Panc1 (cell line): ENCODE measurements around the gene FAAP100. TPM values are rescaled to one million over a fixed set of nuclear protein-coding genes. Genes with fewer than 3 reads are reported as not detected.

Source experiments
- ATAC-seq: fragments of 200-7000 bp; cut with Tn5 transposase; 2 replicates; pipeline ENCODE4 v1.9.1; 2020; ENCODE audit warnings: mild to moderate bottlenecking, moderate library complexity
- BruUV-seq: library from RNA; stranded (reverse); fragments of 400-500 nt; replicated peaks from 2 replicates; lab custom pipeline; 2021; lab: Mats Ljungman, UMichigan
- CTCF ChIA-PET: fragments of 300-600 bp; sonication (Branson Sonifier 250); formaldehyde crosslinking; loops from one replicate; lab custom pipeline; 2022; ENCODE audit warnings: antibody characterized with exemption; lab: Charles Lee
- POLR2A ChIA-PET: fragments of 300-600 bp; sonication (Branson Sonifier 250); formaldehyde crosslinking; loops from one replicate; lab custom pipeline; 2022; ENCODE audit warnings: antibody characterized with exemption; lab: Charles Lee
- DNase-seq: peaks from one replicate; pipeline ENCODE4 v3.0.0-alpha.2; 2010; ENCODE audit warnings: low read depth, low spot score
- H3K27ac ChIP-seq: 2 replicates; pipeline ENCODE4 v1.5.1; 2011; ENCODE audit warnings: mild to moderate bottlenecking, low read length, inconsistent platforms
- H3K27me3 ChIP-seq: fragments of 200-500 bp; sonication (Bioruptor generic); 2 replicates; pipeline ENCODE4 v1.6.0; 2014; ENCODE audit warnings: low read length, inconsistent platforms; ENCODE audit not compliant: control insufficient read depth, insufficient read depth
- H3K36me3 ChIP-seq: fragments of 200-500 bp; sonication (Bioruptor generic); 2 replicates; pipeline ENCODE4 v1.5.1; 2014; ENCODE audit warnings: inconsistent platforms, mild to moderate bottlenecking, low read length, moderate library complexity; ENCODE audit not compliant: control insufficient read depth, insufficient read depth
- H3K4me1 ChIP-seq: 2 replicates; pipeline ENCODE4 v1.5.1; 2011; ENCODE audit warnings: inconsistent platforms, mild to moderate bottlenecking, low read length, moderate library complexity; ENCODE audit not compliant: control insufficient read depth, insufficient read depth
- H3K4me3 ChIP-seq, 2 experiments: 2 replicates each; pipeline ENCODE4 v1.5.1; 2011 to 2012; ENCODE audit warnings: low read depth in 2 of 2, low read length in 2 of 2, mild to moderate bottlenecking in 2 of 2, inconsistent platforms in 1 of 2, moderate library complexity in 1 of 2
- H3K9me3 ChIP-seq: fragments of 200-500 bp; sonication (Bioruptor generic); 2 replicates; pipeline ENCODE4 v1.5.1; 2014; ENCODE audit warnings: low read depth, mild to moderate bottlenecking, inconsistent platforms, low read length, moderate library complexity; ENCODE audit not compliant: control insufficient read depth, insufficient read depth
- CTCF ChIP-seq: fragments of 450-650 bp; IDR thresholded peaks from 2 replicates; pipeline ENCODE4 v1.5.1; 2017; ENCODE audit warnings: mild to moderate bottlenecking
- POLR2AphosphoS5 ChIP-seq: IDR thresholded peaks from 2 replicates; pipeline ENCODE4 v1.6.1; 2012; ENCODE audit warnings: mild to moderate bottlenecking, low read depth, low read length, moderate library complexity
- REST ChIP-seq, 2 experiments: IDR thresholded peaks; 2 replicates each; pipeline ENCODE4 v1.6.1; 2011 to 2012; ENCODE audit warnings: low read depth in 2 of 2, control low read depth in 1 of 2, low read length in 1 of 2, mild to moderate bottlenecking in 1 of 2, moderate library complexity in 1 of 2; ENCODE audit not compliant: insufficient read depth in 1 of 2
- SIN3A ChIP-seq: IDR thresholded peaks from 2 replicates; pipeline ENCODE4 v1.6.1; 2012; ENCODE audit warnings: low read depth, mild to moderate bottlenecking, low read length, moderate library complexity, borderline replicate concordance; ENCODE audit not compliant: insufficient read depth
- TCF7L2 ChIP-seq: IDR thresholded peaks from 2 replicates; pipeline ENCODE4 v1.6.1; 2011; ENCODE audit warnings: mild to moderate bottlenecking, low read depth, low read length, inconsistent platforms
- in situ Hi-C: cut with HindIII; loops from 2 replicates; pipeline ENCODE4 v1.10.0; 2016; ENCODE audit warnings: low sequenced_read_pairs, low pct_unique_long_range_greater_than_20kb
- intact Hi-C: fragments of 100-400 bp; cut with micrococcal nuclease; formaldehyde crosslinking; loops from one replicate; pipeline ENCODE4 v1.10.0; 2022; ENCODE audit not compliant: unreplicated experiment
- total RNA-seq: library from RNA; stranded (reverse); gene quantifications from one replicate; pipeline ENCODE4 v1.2.1, GENCODE V29; 2021; ENCODE audit not compliant: unreplicated experiment

Gene FAAP100
- total RNA-seq, 1 experiment from 2014 or later, result 265 TPM

DNA sequence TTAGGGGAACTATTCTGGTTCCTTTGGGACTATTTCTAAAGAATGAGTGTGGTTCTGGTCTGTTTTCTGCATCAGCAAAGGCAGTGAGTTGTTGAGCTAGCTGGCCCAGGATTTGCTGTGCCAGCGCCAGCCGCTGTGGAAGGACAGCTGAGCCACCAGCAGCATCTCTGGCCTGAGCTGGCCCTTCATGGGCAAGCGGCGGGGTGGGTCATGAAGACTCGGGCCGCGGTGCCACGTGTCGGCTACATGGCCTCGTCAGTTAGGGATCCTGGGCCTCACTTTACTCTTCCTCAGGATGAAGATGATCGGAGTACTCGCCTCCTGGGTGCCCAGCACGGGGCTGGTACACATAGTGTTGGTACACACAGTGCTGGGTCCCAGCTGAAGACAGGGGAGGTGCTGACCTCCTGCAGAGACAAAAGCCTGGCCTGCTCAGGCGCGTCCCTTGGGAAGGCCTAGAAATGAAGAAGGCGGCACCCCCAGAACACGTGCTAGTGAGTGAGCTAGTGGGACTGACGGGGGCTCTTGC is 17.9 kb upstream of the FAAP100 start:
- in situ Hi-C loops (no loop called here), intact Hi-C loops (no loop called here)
- Histone ChIP-seq H3K36me3 (peaks cover 40% of the 10 kb centered on the region), H3K9me3 (no peaks in the 10 kb centered on the region), H3K4me3 (no peak overlapping the region), H3K4me1 (peaks cover 79% of the 10 kb centered on the region), H3K27me3 (no peaks in the 10 kb centered on the region), H3K27ac (peak overlapping the region; percentile 100)
- DNase-seq, result no peak
- no peak for ATAC-seq
- no TSS peak for BruUV-seq
- TF ChIP-seq TCF7L2 (no peak), SIN3A (no peak), POLR2AphosphoS5 (no peak), CTCF (no peak), REST (IDR thresholded peaks at IDR 0.05; ENCODE audit: insufficient read depth in 1 of 2, low read depth in 2 of 2, low read length in 1 of 2) (no peak)
- ChIA-PET POLR2A (no interaction called here), CTCF (no interaction called here)

- intact Hi-C loops, result no loop called here
Measured at GRCh38 chr17:81568416-81568815, 16.3 kb upstream of the FAAP100 start.

More at GRCh38 chr17:81568416-81568815, 16.3 kb upstream of the FAAP100 start:
- Histone ChIP-seq H3K27me3 (no peaks in the 10 kb centered on the region), H3K36me3 (peaks cover 32% of the 10 kb centered on the region), H3K4me3 (no peak overlapping the region), H3K4me1 (peaks cover 77% of the 10 kb centered on the region), H3K27ac (peak overlapping the region; percentile 100), H3K9me3 (no peaks in the 10 kb centered on the region)
- in situ Hi-C loops, result no loop called here
- ChIA-PET CTCF (interaction anchor here (0.6 to 0.7 kb wide), 2 partner anchors 9 to 138 kb away, joined by 3 to 4 read pairs; no protein-coding TSS in a partner anchor), POLR2A (no interaction called here)
- ATAC-seq (no peak), DNase-seq (no peak)
- TF ChIP-seq POLR2AphosphoS5, result no peak
- no peak for TF ChIP-seq REST (IDR thresholded peaks at IDR 0.05; ENCODE audit: insufficient read depth in 1 of 2, low read depth in 2 of 2, low read length in 1 of 2)
- no peak for TF ChIP-seq TCF7L2
- TF ChIP-seq CTCF, result no peak
- no peak for TF ChIP-seq SIN3A
- BruUV-seq, result no TSS peak
